A172 (cell line): Measurements from ENCODE around the gene PPIP5K1. TPM values are rescaled to one million over a fixed set of nuclear protein-coding genes. Genes with fewer than 3 reads are reported as not detected.
"Not testable (repeated sequence)": the region's sequence is repeated elsewhere in the genome, so short reads cannot be mapped to it uniquely, and the experiment has no call there.

Experiments
- DNase-seq: peaks from one replicate; pipeline ENCODE4 v3.0.0-alpha.2; 2015; ENCODE audit warnings: low spot score
- total RNA-seq: library from RNA; depleted of rRNA; stranded (reverse); fragments of >200 nt; shearing (Covaris generic); gene quantifications from 2 replicates; pipeline ENCODE4 v1.2.3, GENCODE V29; 2014

PPIP5K1 gene
- total RNA-seq, 1 experiment from 2014 or later = 5.5 TPM

DNA sequence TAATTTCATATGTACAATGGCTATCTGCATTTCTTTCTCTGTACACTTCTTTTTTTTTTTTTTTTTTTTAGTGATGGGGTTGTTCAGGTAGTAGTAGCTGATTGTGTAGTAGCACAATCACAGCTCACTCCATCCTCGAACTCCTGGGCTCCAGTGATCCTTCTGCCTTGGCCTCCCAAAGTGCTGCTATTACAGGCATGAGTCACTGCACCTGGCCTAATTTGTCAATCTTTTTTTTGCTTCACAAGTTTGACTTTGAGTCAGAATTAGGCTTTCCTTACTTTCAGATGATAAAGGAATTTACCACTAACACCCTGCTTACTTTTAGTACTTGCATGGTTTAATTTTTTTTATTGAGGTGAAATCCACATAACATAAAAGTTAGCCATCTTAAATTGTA is 44.6 kb downstream of the PPIP5K1 start:
- no peak for DNase-seq

DNA sequence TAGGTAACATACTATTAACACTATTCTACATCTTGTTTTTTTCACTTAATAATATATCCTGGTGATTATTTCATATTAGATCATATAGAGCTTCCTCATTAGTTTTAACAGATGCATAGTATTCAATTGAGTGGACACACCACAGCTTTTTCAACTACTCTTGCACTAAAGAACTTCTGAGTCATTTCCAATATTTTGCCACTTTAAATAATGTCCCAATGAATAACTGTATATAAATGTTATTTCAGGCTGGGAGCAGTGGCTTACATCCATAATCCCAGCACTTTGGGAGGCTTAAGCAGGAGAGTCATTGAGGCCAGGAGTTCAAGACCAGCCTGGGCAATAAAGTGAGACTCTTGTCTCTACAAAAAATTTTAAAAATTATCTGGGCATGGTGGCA is 45.7 kb downstream of the PPIP5K1 start:
- no peak for DNase-seq

DNA sequence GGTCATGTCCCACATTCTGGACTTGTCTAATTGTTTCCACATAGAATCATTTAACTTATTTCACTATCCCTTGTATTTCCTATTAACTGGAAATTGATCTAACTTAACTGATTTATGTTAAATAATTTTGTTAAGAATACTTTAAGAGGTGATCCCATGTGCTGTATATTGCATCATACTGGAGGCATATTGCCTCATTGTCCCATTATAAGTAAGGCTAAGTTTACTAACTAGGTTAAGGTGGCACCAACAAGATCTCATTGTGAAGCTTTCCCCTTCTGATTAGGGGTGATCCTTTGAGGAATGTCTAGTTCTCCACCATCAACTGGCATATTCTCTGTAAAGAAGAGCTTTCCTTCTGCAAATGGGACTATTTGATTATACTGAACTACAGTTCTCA is 48.2 kb downstream of the PPIP5K1 start:
- no peak for DNase-seq

DNA sequence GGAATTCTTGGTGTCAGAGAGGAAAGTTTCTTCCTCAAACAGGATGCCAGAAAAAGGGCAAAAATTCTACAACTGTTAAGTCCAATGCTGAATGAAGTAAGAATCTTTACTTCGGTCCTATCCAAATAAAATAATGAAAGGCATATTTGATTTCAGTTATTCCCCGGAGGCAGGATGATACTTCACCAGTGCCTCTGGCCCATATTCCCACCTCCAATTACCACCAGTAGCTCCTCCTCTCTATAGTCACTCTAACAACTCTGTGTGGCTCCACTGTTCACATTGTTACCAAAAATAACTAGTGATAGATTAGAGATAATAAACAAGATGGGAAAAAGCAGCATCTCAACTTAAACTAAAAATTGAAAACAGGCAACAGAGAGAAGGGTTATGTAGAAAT is 51.9 kb downstream of the PPIP5K1 start:
- no peak for DNase-seq

DNA sequence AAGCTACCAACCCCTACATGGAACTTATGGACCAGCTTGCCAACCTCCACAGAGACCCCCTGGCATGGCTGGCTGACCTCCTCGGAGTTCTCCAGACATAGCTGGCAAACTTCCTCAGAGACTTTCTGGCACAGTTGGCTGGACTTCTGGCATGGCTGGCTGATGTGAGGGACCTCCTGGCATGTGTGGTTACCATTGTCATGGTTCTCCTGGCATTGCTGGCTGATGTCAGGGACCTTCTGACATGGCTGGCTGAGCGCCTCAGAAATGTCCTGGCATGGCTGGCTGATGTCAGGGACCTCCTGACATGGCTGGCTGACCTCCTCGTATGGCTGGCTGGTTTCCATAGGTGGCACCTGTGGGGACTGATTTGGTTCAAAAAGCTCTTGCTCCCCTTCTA is 55.1 kb downstream of the PPIP5K1 start:
- no peak for DNase-seq

DNA sequence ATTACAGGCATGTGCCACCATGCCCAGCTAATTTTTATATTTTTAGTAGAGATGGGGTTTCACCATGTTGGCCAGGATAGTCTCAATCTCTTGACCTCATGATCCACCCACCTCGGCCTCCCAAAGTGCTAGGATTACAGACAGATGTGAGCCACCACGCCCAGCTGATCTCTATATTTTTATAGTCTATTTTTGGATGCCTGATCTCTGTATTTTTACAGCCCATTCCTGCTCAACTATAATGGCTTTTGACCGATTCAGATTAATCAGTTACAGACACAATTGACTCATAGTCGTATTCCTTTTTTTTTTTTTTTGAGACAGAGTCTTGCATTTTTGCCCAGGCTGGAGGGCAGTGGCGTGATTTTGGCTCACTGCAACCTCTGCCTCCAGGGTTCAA is 57.2 kb downstream of the PPIP5K1 start:
- DNase-seq = not testable (repeated sequence)

DNA sequence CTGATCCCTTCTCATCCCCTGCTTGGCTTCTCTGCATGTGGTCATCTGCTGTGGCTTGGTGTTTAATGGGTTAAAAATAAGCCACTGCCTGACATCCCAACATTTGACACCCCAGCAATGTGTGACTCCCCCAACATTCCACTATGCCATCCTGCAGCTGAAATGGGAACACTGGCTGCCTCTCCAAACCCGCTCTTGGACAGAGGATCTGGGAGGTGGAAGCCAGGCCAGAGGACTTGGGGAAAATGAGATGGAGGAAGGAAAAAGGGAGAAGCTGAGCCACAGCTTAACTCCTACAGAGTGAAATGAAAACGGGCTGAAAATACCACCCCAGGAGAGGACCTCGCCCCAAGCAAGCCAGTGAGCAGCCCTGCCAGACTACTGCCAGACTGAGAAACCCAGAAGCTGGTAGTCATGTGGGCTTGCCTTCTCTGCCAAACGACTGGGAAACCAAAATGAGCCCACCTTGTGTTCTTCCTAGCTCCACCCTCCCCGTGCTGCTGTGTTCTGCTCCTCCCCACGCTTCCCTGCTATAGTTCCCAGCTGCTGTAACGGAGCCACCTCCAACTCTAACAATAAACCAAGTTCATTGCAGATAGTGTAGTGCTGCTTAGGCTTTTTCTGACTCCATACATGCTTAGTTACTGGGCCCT is 58.9 kb downstream of the PPIP5K1 start:
- no peak for DNase-seq

DNA sequence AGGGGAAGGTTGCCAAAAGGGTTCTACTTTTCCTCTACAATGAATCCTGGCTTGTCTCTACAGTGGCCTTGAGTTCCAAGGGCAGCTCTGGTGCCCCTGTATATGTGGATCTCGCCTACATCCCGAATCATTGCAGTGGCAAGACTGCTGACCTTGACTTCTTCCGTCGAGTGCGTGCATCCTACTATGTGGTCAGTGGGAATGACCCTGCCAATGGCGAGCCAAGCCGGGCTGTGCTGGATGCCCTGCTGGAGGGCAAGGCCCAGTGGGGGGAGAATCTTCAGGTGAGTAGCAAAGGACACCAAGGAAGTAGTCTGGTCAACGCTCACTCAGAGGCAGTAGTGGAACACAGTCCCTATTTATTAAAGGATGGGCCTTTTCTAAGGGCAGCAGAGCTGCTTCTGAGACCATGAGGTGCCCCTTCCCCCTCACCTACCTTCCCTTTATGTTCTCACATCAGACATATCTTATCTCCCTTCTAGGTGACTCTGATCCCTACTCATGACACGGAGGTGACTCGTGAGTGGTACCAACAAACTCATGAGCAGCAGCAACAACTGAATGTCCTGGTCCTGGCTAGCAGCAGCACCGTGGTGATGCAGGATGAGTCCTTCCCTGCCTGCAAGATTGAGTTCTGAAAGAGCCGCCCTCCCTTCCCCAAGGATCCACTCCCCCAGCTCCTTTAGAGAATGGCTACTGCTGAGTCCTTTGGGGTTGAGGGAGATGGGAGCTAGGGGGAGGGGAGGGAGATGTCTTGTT is 60.2 kb downstream of the PPIP5K1 start:
- no peak for DNase-seq

DNA sequence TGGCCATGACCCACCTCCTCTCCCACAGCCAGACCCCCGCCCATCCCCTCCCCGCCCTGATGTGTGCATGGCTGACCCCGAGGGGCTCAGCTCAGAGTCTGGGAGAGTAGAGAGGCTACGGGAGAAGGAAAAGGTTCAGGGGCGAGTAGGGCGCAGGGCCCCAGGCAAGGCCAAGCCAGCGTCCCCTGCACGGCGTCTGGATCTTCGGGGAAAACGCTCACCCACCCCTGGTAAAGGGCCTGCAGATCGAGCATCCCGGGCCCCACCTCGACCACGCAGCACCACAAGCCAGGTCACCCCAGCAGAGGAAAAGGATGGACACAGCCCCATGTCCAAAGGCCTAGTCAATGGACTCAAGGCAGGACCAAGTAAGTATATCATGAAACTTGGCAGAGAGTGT is 60.9 kb downstream of the PPIP5K1 start:
- no peak for DNase-seq

DNA sequence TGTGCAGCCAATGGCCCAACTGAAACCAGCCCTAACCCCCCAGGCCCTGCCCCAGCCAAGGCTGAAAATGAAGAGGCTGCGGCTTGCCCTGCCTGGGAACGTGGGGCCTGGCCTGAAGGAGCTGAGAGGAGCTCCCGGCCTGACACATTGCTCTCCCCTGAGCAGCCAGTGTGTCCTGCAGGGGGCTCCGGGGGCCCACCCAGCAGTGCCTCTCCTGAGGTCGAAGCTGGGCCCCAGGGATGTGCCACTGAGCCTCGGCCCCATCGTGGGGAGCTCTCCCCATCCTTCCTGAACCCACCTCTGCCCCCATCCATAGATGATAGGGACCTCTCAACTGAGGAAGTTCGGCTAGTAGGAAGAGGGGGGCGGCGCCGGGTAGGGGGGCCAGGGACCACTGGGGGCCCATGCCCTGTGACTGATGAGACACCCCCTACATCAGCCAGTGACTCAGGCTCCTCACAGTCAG is 61.4 kb downstream of the PPIP5K1 start:
- DNase-seq = no peak

DNA sequence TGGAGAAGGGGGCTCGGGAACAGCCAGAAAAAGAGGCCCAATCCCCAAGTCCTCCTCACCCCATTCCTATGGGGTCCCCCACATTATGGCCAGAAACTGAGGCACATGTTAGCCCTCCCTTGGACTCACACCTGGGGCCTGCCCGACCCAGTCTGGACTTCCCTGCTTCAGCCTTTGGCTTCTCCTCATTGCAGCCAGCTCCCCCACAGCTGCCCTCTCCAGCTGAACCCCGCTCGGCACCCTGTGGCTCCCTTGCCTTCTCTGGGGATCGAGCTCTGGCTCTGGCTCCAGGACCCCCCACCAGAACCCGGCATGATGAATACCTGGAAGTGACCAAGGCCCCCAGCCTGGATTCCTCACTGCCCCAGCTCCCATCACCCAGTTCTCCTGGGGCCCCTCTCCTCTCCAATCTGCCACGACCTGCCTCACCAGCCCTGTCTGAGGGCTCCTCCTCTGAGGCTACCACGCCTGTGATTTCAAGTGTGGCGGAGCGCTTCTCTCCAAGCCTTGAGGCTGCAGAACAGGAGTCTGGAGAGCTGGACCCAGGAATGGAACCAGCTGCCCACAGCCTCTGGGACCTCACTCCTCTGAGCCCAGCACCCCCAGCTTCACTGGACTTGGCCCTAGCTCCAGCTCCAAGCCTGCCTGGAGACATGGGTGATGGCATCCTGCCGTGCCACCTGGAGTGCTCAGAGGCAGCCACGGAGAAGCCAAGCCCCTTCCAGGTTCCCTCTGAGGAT is 62.0 kb downstream of the PPIP5K1 start:
- no peak for DNase-seq

DNA sequence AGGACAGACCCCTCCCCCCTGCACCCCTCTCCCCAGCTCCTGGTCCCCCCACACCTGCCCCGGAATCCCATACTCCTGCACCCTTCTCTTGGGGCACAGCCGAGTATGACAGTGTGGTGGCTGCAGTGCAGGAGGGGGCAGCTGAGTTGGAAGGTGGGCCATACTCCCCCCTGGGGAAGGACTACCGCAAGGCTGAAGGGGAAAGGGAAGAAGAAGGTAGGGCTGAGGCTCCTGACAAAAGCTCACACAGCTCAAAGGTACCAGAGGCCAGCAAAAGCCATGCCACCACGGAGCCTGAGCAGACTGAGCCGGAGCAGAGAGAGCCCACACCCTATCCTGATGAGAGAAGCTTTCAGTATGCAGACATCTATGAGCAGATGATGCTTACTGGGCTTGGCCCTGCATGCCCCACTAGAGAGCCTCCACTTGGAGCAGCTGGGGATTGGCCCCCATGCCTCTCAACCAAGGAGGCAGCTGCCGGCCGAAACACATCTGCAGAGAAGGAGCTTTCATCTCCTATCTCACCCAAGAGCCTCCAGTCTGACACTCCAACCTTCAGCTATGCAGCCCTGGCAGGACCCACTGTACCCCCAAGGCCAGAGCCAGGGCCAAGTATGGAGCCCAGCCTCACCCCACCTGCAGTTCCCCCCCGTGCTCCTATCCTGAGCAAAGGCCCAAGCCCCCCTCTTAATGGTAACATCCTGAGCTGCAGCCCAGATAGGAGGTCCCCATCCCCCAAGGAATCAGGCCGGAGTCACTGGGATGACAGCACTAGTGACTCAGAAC is 62.8 kb downstream of the PPIP5K1 start:
- DNase-seq = no peak

DNA sequence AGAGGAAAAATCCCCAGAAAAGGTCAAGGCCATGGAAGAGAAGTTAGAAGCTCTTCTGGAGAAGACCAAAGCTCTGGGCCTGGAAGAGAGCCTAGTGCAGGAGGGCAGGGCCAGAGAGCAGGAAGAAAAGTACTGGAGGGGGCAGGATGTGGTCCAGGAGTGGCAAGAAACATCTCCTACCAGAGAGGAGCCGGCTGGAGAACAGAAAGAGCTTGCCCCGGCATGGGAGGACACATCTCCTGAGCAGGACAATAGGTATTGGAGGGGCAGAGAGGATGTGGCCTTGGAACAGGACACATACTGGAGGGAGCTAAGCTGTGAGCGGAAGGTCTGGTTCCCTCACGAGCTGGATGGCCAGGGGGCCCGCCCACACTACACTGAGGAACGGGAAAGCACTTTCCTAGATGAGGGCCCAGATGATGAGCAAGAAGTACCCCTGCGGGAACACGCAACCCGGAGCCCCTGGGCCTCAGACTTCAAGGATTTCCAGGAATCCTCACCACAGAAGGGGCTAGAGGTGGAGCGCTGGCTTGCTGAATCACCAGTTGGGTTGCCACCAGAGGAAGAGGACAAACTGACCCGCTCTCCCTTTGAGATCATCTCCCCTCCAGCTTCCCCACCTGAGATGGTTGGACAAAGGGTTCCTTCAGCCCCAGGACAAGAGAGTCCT is 63.6 kb downstream of the PPIP5K1 start:
- DNase-seq = no peak

DNA sequence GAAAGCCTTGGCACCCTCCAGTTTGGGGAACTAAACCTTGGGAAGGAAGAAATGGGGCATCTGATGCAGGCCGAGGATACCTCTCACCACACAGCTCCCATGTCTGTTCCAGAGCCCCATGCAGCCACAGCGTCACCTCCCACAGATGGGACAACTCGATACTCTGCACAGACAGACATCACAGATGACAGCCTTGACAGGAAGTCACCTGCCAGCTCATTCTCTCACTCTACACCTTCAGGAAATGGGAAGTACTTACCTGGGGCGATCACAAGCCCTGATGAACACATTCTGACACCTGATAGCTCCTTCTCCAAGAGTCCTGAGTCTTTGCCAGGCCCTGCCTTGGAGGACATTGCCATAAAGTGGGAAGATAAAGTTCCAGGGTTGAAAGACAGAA is 64.9 kb downstream of the PPIP5K1 start:
- DNase-seq = no peak

DNA sequence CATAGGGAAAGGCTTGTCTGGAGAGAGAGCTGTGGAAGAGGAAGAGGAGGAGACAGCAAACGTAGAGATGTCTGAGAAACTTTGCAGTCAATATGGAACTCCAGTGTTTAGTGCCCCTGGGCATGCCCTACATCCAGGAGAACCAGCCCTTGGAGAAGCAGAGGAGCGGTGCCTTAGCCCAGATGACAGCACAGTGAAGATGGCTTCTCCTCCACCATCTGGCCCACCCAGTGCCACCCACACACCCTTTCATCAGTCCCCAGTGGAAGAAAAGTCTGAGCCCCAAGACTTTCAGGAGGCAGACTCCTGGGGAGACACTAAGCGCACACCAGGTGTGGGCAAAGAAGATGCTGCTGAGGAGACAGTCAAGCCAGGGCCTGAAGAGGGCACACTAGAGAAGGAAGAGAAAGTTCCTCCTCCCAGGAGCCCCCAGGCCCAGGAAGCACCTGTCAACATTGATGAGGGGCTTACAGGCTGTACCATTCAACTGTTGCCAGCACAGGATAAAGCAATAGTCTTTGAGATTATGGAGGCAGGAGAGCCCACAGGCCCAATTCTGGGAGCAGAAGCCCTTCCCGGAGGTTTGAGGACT is 65.7 kb downstream of the PPIP5K1 start:
- DNase-seq = no peak

DNA sequence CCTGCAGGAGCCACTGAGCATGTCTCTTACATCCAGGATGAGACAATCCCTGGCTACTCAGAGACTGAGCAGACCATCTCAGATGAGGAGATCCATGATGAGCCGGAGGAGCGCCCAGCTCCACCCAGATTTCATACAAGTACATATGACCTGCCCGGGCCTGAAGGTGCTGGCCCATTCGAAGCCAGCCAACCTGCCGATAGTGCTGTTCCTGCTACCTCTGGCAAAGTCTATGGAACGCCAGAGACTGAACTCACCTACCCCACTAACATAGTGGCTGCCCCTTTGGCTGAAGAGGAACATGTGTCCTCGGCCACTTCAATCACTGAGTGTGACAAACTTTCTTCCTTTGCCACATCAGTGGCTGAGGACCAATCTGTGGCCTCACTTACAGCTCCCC is 66.4 kb downstream of the PPIP5K1 start:
- DNase-seq = no peak

DNA sequence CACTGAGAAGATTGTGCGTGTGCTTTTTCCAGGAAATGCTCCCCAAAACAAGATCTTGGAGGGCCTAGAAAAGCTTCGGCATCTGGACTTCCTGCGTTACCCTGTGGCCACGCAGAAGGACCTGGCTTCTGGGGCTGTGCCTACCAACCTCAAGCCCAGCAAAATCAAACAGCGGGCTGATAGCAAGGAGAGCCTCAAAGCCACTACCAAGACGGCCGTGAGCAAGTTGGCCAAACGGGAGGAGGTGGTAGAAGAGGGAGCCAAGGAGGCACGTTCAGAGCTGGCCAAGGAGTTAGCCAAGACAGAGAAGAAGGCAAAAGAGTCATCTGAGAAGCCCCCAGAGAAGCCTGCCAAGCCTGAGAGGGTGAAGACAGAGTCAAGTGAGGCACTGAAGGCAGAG is 67.8 kb downstream of the PPIP5K1 start:
- no peak for DNase-seq

DNA sequence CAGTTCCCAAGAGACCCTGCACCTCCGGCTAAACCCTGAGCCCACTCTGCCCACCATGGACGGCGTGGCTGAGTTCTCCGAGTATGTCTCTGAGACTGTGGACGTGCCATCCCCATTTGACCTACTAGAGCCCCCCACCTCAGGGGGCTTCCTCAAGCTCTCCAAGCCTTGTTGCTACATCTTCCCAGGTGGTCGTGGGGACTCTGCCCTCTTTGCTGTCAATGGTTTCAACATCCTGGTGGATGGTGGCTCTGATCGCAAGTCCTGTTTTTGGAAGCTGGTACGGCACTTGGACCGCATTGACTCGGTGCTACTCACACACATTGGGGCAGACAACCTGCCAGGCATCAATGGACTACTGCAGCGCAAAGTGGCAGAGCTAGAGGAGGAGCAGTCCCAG is 68.6 kb downstream of the PPIP5K1 start:
- no peak for DNase-seq

DNA sequence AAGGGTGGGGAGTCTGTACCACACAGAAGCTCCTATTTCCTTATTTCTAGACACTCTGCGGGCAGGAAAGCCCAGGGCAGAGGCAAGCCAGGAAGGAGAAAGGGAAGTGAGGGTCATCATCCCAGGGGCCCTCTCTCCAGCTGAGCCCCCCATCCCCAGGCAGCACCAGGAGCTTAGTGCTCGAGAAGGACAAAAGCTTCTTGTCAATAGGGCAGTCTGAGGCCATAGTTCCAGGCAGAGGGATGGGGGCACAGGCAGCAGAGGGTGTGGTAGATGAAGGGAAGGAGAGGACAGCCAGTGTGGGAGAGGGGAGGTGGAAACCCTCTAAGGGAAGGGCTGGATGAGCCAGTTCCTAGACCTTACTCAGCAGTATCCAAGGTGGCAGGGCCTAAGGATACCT is 69.9 kb downstream of the PPIP5K1 start:
- DNase-seq = no peak

DNA sequence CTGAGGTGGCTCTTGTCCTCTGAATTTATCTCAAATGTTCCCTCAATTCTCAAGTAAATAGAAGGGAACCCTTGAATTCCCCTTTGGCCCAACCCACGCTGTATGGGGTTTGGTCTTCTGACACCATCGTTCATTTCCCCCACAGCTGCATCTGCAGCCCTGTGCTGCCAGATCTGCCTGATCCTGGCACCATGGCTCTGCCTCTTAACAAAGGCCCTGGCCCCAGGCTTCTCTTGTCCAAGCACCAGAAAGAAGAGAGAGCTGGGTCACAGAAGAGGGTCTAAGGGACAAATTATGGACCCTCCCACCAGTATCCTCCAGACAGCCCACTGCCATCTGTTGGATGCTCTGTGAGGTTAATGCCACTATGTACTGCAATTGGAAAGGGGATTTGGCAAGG is 70.8 kb downstream of the PPIP5K1 start:
- no peak for DNase-seq

DNA sequence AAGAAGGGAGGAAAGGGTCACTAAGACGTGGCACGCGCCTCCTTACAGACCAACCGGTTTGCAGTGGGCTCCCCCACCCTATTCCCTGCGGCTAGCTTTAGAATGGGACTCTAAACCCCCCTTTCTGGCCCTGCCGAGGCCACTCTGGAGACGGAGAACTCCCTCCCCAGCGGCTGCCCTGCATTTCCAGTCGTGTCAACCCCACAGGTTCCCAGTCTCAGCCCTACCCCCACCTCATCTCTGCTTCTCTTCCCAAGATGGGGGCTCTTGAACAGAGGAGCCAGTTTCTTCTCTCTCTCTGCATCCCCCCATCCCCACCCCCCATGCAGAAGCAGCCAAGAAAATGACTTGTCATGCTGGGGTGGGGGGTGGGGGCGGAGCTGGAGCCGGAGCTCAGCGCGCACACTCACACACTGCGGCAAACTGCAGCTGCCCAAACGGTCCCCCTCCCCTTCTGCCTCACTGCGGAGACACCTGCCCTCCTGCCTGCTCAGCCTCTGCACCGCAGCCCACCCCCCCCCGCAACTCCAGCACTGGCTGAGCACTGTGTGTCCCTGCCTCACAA is 71.7 kb downstream of the PPIP5K1 start:
- DNase-seq = peak; percentile 36
